GM12878 (cell line): Measurements from ENCODE around the gene PPP1CA. TPM values are rescaled to one million over a fixed set of nuclear protein-coding genes. Genes with fewer than 3 reads are reported as not detected.

Source experiments
- ATF7 ChIP-seq: fragments of 450-650 bp; IDR thresholded peaks from 2 replicates; pipeline ENCODE4 v1.6.1; 2016; ENCODE audit warnings: low read depth, mild to moderate bottlenecking
- BCL11A ChIP-seq: IDR thresholded peaks from 2 replicates; pipeline ENCODE4 v1.6.1; 2011; ENCODE audit warnings: low read depth, low read length
- BRCA1 ChIP-seq: IDR thresholded peaks from 2 replicates; pipeline ENCODE4 v1.6.1; 2011; ENCODE audit warnings: low read depth, low read length, improper control_type of control experiment
- CBX5 ChIP-seq: sonication (generic); IDR thresholded peaks from 2 replicates; pipeline ENCODE4 v1.6.1; 2016; ENCODE audit warnings: low read depth, moderate library complexity, mild to moderate bottlenecking, inconsistent platforms
- CHD2 ChIP-seq: IDR thresholded peaks from 2 replicates; pipeline ENCODE4 v1.6.1; 2011; ENCODE audit warnings: low read depth, low read length, improper control_type of control experiment, borderline replicate concordance
- CHD4 ChIP-seq: fragments of 200-600 bp; sonication (generic); IDR thresholded peaks from 2 replicates; pipeline ENCODE4 v1.6.1; 2016; ENCODE audit warnings: mild to moderate bottlenecking
- CREB1 ChIP-seq: IDR thresholded peaks from 2 replicates; pipeline ENCODE4 v1.6.1; 2012; ENCODE audit warnings: low read depth, mild to moderate bottlenecking, inconsistent platforms
- CUX1 ChIP-seq: IDR thresholded peaks from 2 replicates; pipeline ENCODE4 v1.6.1; 2012; ENCODE audit warnings: improper control_type of control experiment, low read depth, low read length; ENCODE audit not compliant: insufficient replicate concordance
- ELK1 ChIP-seq: IDR thresholded peaks from 2 replicates; pipeline ENCODE4 v1.6.1; 2012; ENCODE audit warnings: low read depth, low read length, improper control_type of control experiment
- EP300 ChIP-seq, 2 experiments: fragments of 150-350 bp in 1 of 2; IDR thresholded peaks; 2 replicates each; pipeline ENCODE4 v1.6.1; 2011 to 2012; ENCODE audit warnings: low read depth in 2 of 2, low read length in 2 of 2, borderline replicate concordance in 1 of 2, improper control_type of control experiment in 1 of 2, inconsistent platforms in 1 of 2; ENCODE audit not compliant: control insufficient read depth in 1 of 2
- ETV6 ChIP-seq, 2 experiments: fragments of 450-650 bp in 1 of 2; IDR thresholded peaks in 1 of 2; conservative IDR thresholded peaks in 1 of 2; 2 replicates each; pipeline ENCODE4 v1.6.1; 2014; ENCODE audit warnings: antibody characterized with exemption in 1 of 2, borderline replicate concordance in 1 of 2, low read depth in 1 of 2, mild to moderate bottlenecking in 1 of 2, moderate library complexity in 1 of 2
- FOXM1 ChIP-seq: IDR thresholded peaks from 2 replicates; pipeline ENCODE4 v1.6.1; 2012; ENCODE audit warnings: low read depth, mild to moderate bottlenecking, inconsistent platforms, low read length, moderate library complexity
- IRF5 ChIP-seq: fragments of 450-650 bp; IDR thresholded peaks from 2 replicates; pipeline ENCODE4 v1.6.1; 2017; ENCODE audit warnings: borderline replicate concordance
- MYC ChIP-seq: IDR thresholded peaks from 2 replicates; pipeline ENCODE4 v1.6.1; 2011; ENCODE audit warnings: mild to moderate bottlenecking, low read length, moderate library complexity, inconsistent platforms; ENCODE audit not compliant: insufficient read depth, insufficient replicate concordance, insufficient read length, severe bottlenecking
- NBN ChIP-seq: fragments of 450-650 bp; IDR thresholded peaks from 2 replicates; pipeline ENCODE4 v1.6.1; 2016
- NFXL1 ChIP-seq: fragments of 450-650 bp; IDR thresholded peaks from 2 replicates; pipeline ENCODE4 v1.6.1; 2017; ENCODE audit warnings: antibody characterized with exemption, mild to moderate bottlenecking, borderline replicate concordance
- RUNX3 ChIP-seq: IDR thresholded peaks from 2 replicates; pipeline ENCODE4 v1.6.1; 2012; ENCODE audit warnings: low read length, inconsistent platforms
- SMAD5 ChIP-seq: IDR thresholded peaks from 2 replicates; pipeline ENCODE4 v1.6.1; 2016; ENCODE audit warnings: antibody characterized with exemption, low read depth
- SMARCA5 ChIP-seq: fragments of 450-650 bp; IDR thresholded peaks from 2 replicates; pipeline ENCODE4 v1.6.1; 2017; ENCODE audit warnings: mild to moderate bottlenecking
- SRF ChIP-seq, 2 experiments: IDR thresholded peaks; 2 replicates each; pipeline ENCODE4 v1.6.1; 2011; ENCODE audit warnings: low read depth in 2 of 2, low read length in 2 of 2, mild to moderate bottlenecking in 1 of 2, moderate library complexity in 1 of 2
- SUZ12 ChIP-seq: fragments of 200-600 bp; sonication (generic); IDR thresholded peaks from one replicate; pipeline ENCODE4 v1.6.1; 2018; ENCODE audit warnings: antibody characterized with exemption, mild to moderate bottlenecking; ENCODE audit not compliant: unreplicated experiment
- TARDBP ChIP-seq: IDR thresholded peaks from 2 replicates; pipeline ENCODE4 v1.6.1; 2016; ENCODE audit warnings: borderline replicate concordance
- TCF7 ChIP-seq: IDR thresholded peaks from 2 replicates; pipeline ENCODE4 v1.6.1; 2014; ENCODE audit warnings: antibody characterized with exemption, borderline replicate concordance
- ZBED1 ChIP-seq: IDR thresholded peaks from 2 replicates; pipeline ENCODE4 v1.6.1; 2016; ENCODE audit warnings: borderline replicate concordance
- polyA plus RNA-seq, 11 experiments: library from polyadenylated mRNA; depleted of rRNA in 4 of 11; unstranded in 6 of 11; stranded (reverse) in 5 of 11; fragments of >200 nt; fragmentation: Nextera tagmentation in 4 of 11; fragmentation: Illumina TruSeq in 1 of 11; extraction: Ambion mirVana in 4 of 11; extraction: Trizol in 1 of 11; gene quantifications; 1 replicate in 1 of 11; 2 replicates in 10 of 11; pipeline versions ENCODE4 v1.2.1 to v1.2.3, GENCODE V29; 2011 to 2016; ENCODE audit warnings: inconsistent platforms in 2 of 11, missing spikeins in 2 of 11, low read depth in 1 of 11
- total RNA-seq, 4 experiments: library from RNA; depleted of rRNA in 3 of 4; stranded (reverse); fragments of >200 nt in 3 of 4; fragmentation: Illumina TruSeq in 1 of 4; extraction: Trizol in 1 of 4; gene quantifications; 2 replicates each; pipeline versions ENCODE4 v1.2.1 to v1.2.3, GENCODE V29; 2013 to 2021

The PPP1CA gene
- total and polyA plus RNA-seq, 10 of the 15 experiments (the other 5 are each of a cell fraction or from before 2014, with no cell fraction given): 26.4 to 458 (median 240) TPM

- TF ChIP-seq ELK1: no peak
- TF ChIP-seq ATF7: no peak
- no peak for TF ChIP-seq FOXM1
- no peak for TF ChIP-seq CHD2
- TF ChIP-seq NBN: no peak
- peak; percentile 83 for TF ChIP-seq CREB1
- TF ChIP-seq MYC: no peak
- peak; percentile 42; the same call in 1 of the 2 replicates for TF ChIP-seq SMARCA5
- TF ChIP-seq TCF7: no peak
- TF ChIP-seq ETV6 (conservative IDR thresholded peaks at IDR 0.05 in 1 of 2, IDR thresholded peaks at IDR 0.05 in 1 of 2; ENCODE audit: borderline replicate concordance in 1 of 2, low read depth in 1 of 2): no peak
- TF ChIP-seq ZBED1: no peak
- TF ChIP-seq SMAD5: no peak
- TF ChIP-seq BCL11A: no peak
- no peak for TF ChIP-seq BRCA1
- no peak for TF ChIP-seq RUNX3
- TF ChIP-seq CUX1: no peak
- TF ChIP-seq CBX5: no peak
- no peak for TF ChIP-seq IRF5
- no peak for TF ChIP-seq TARDBP
- no peak for TF ChIP-seq SRF (IDR thresholded peaks at IDR 0.05; ENCODE audit: low read depth in 2 of 2, low read length in 2 of 2)
- no peak for TF ChIP-seq SUZ12
- TF ChIP-seq EP300 (IDR thresholded peaks at IDR 0.05; ENCODE audit: borderline replicate concordance in 1 of 2, control insufficient read depth in 1 of 2, low read depth in 2 of 2, low read length in 2 of 2): peak; percentile 22 to 64; a peak in 2 of 4 replicates
- TF ChIP-seq CHD4: no peak
- no peak for TF ChIP-seq NFXL1
Observed at GRCh38 chr11:67391304-67392182, 10.1 kb downstream of the PPP1CA start, which contains the start of gene RAD9A (continued).
